ENCODE measurements around the gene IL4I1.

Gene IL4I1

GRCh38 chr19:49913720-49914119 is 17.0 kb upstream of the IL4I1 start:
- TF ChIP-seq CTCF (IDR thresholded peaks at IDR 0.05; ENCODE audit: borderline replicate concordance, insufficient read depth, low read depth, low read length), result no peak
- no peak overlapping the region for H3K4me3 ChIP-seq (ENCODE audit: low read depth, low read length)

- TF ChIP-seq CTCF (IDR thresholded peaks at IDR 0.05; ENCODE audit: borderline replicate concordance, insufficient read depth, low read depth, low read length), result peak; percentile 43; the same call in 1 of the 2 replicates
- H3K4me3 ChIP-seq (ENCODE audit: low read depth, low read length), result no peak overlapping the region
Measured at GRCh38 chr19:49912965-49913685, 16.4 kb upstream of the IL4I1 start.

DNA sequence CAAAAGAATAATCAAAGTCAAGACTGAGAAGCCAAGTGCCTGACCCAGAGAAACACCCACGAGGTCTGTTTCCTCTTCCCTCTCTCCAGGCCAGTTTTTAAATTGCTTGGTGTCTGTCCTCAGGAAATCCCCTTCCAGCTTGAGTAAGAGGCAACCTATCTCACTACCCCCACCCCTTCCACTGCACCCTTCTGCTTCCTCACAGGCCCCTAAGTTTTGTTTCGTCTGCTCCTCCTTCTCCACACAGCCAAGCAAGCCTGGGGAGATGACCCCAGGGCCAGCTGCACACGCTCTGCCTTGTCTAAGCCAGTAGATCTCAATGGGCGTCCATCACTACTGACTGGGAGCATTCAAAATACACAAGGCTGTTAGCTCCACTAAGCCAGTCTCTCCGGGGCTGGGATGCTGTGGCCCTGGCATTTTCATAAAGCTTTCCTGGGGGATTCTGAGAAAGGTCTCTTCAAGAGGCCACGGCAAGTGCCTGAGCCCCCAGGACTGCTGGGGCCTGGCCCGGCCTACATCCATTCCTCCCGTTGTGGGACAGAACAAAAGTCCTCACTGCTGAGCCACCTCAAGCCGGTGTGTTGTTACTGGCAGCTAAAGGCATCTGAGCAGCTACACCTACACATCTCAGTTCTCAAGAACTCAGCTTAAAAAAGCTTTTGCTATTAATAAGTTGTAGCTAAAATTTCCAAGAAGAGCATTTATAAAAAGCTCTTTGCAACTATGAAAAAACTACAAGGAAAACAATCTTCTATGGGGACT is 14.9 kb upstream of the IL4I1 start:
- no peak for TF ChIP-seq CTCF (IDR thresholded peaks at IDR 0.05; ENCODE audit: borderline replicate concordance, insufficient read depth, low read depth, low read length)
- H3K4me3 ChIP-seq (ENCODE audit: low read depth, low read length), result peak overlapping the region; percentile 19

- no peak for TF ChIP-seq CTCF (IDR thresholded peaks at IDR 0.05; ENCODE audit: borderline replicate concordance, insufficient read depth, low read depth, low read length)
- H3K4me3 ChIP-seq (ENCODE audit: low read depth, low read length), result no peak overlapping the region
Measured at GRCh38 chr19:49910179-49910578, 13.5 kb upstream of the IL4I1 start.

GRCh38 chr19:49908480-49909420 is 12.1 kb upstream of the IL4I1 start:
- TF ChIP-seq CTCF (IDR thresholded peaks at IDR 0.05; ENCODE audit: borderline replicate concordance, insufficient read depth, low read depth, low read length), result no peak

GRCh38 chr19:49907745-49908446 is 11.2 kb upstream of the IL4I1 start:
- H3K4me3 ChIP-seq (ENCODE audit: low read depth, low read length), result no peak overlapping the region
- no peak for TF ChIP-seq CTCF (IDR thresholded peaks at IDR 0.05; ENCODE audit: borderline replicate concordance, insufficient read depth, low read depth, low read length)

More at GRCh38 chr19:49908480-49909420, 12.1 kb upstream of the IL4I1 start:
- H3K4me3 ChIP-seq (ENCODE audit: low read depth, low read length), result no peak overlapping the region

Data from GM12875 (cell line).